K562 (cell line): ENCODE results near the gene AIG1. TPM values are rescaled to one million over a fixed set of nuclear protein-coding genes. Genes with fewer than 3 reads are reported as not detected.

ENCODE experiments used
- ATAC-seq: fragments of 200-7000 bp; cut with Tn5 transposase; 3 replicates; pipeline ENCODE4 v1.9.1; 2020; ENCODE audit warnings: moderate library complexity
- BruUV-seq: library from RNA; stranded (reverse); fragments of 400-500 nt; replicated peaks from 2 replicates; lab custom pipeline; 2021; lab: Mats Ljungman, UMichigan
- CTCF ChIA-PET: fragments of 300-600 bp; formaldehyde crosslinking; extraction: SDS; loops from one replicate; lab custom pipeline; 2021; ENCODE audit warnings: low intra/inter-chr PET ratio; lab: Yijun Ruan, JAX
- POLR2A ChIA-PET: fragments of 300-600, 350-650 bp; sonication (Branson Sonifier 250); formaldehyde crosslinking; extraction: SDS; loops from one replicate; lab custom pipeline; 2021; ENCODE audit warnings: antibody characterized with exemption, inconsistent platforms; lab: Yijun Ruan, JAX
- DNase-seq, 4 experiments: peaks; one replicate each; pipeline versions ENCODE4 v3.0.0 to v3.0.0-alpha.2; 2011 to 2018; ENCODE audit warnings: low spot score in 3 of 4, mixed read lengths in 3 of 4; ENCODE audit errors: extremely low read depth in 1 of 4
- FAIRE-seq: peaks from 2 replicates; lab custom pipeline; 2011; peaks lifted over from hg19 to GRCh38; lab: Jason Lieb, UNC
- H2AFZ ChIP-seq: 2 replicates; pipeline ENCODE4 v1.6.0; 2011; ENCODE audit warnings: low read depth, low read length, control low read depth, inconsistent platforms
- H3K27ac ChIP-seq: fragments of 200-600 bp; 3 replicates; pipeline ENCODE4 v1.8.0; 2011; ENCODE audit warnings: low read depth, mild to moderate bottlenecking, control low read depth, inconsistent platforms, low read length, moderate library complexity, mixed read lengths; ENCODE audit errors: extremely low read depth
- H3K27me3 ChIP-seq, 2 experiments: fragments of 300-600 bp in 1 of 2; 2 replicates in 1 of 2; 3 replicates in 1 of 2; pipeline versions ENCODE4 v1.6.0 to v1.8.0; 2011; ENCODE audit warnings: inconsistent platforms in 2 of 2, low read length in 2 of 2, mild to moderate bottlenecking in 1 of 2, mixed read lengths in 1 of 2, moderate library complexity in 1 of 2; ENCODE audit not compliant: control insufficient read depth in 2 of 2, insufficient read depth in 2 of 2
- H3K36me3 ChIP-seq: fragments of 300-600 bp; 3 replicates; pipeline ENCODE4 v1.8.0; 2011; ENCODE audit warnings: mild to moderate bottlenecking, low read length, inconsistent platforms; ENCODE audit not compliant: control insufficient read depth, insufficient read depth
- H3K4me1 ChIP-seq, 2 experiments: fragments of 200-600 bp in 1 of 2; replicated peaks in 1 of 2; 2 replicates in 1 of 2; 3 replicates in 1 of 2; pipeline versions ENCODE4 v1.5.1 to v1.8.0; 2011; ENCODE audit warnings: inconsistent platforms in 2 of 2, low read length in 2 of 2, mild to moderate bottlenecking in 1 of 2, mixed read lengths in 1 of 2, moderate library complexity in 1 of 2; ENCODE audit not compliant: control insufficient read depth in 2 of 2, insufficient read depth in 2 of 2
- H3K4me2 ChIP-seq: 2 replicates; pipeline ENCODE4 v1.6.1; 2011; ENCODE audit warnings: low read length, control low read depth, inconsistent platforms, mixed read lengths; ENCODE audit not compliant: insufficient read depth
- H3K4me3 ChIP-seq: fragments of 200-600 bp; sonication (generic), shearing (Covaris generic); 2 replicates; pipeline ENCODE4 v1.5.1; 2016; ENCODE audit warnings: control low read depth, inconsistent platforms
- H3K79me2 ChIP-seq: fragments of 200-600 bp; 3 replicates; pipeline ENCODE4 v1.8.0; 2011; ENCODE audit warnings: low read length, inconsistent platforms; ENCODE audit not compliant: control insufficient read depth, insufficient read depth
- H3K9ac ChIP-seq, 2 experiments: 2 replicates each; pipeline versions ENCODE4 v1.6.0 to v1.6.1; 2011; ENCODE audit warnings: low read depth in 2 of 2, low read length in 2 of 2, control low read depth in 1 of 2, inconsistent platforms in 1 of 2, mild to moderate bottlenecking in 1 of 2, mixed read lengths in 1 of 2; ENCODE audit not compliant: insufficient read depth in 1 of 2
- H3K9me1 ChIP-seq: one replicate; pipeline ENCODE4 v1.6.0; 2011; ENCODE audit warnings: inconsistent platforms, mild to moderate bottlenecking, low read length, moderate library complexity; ENCODE audit not compliant: control insufficient read depth, insufficient read depth
- H3K9me3 ChIP-seq: replicated peaks from 2 replicates; pipeline ENCODE4 v1.5.1; 2011; ENCODE audit warnings: low read depth, low read length, inconsistent platforms; ENCODE audit not compliant: control insufficient read depth, insufficient read depth
- H4K20me1 ChIP-seq: replicated peaks from 2 replicates; pipeline ENCODE4 v1.6.1; 2011; ENCODE audit warnings: low read length, inconsistent platforms, mixed read lengths; ENCODE audit not compliant: control insufficient read depth, insufficient read depth
- ETV1 ChIP-seq: fragments of 450-650 bp; conservative IDR thresholded peaks from 2 replicates; pipeline ENCODE4 v1.6.1; 2016; ENCODE audit warnings: missing genetic modification characterization, control low read depth, low read depth, missing compliant biosample characterization
- JUN ChIP-seq, 2 experiments: sonication (generic) in 1 of 2; formaldehyde crosslinking in 1 of 2; IDR thresholded peaks; 2 replicates each; pipeline versions ENCODE4 v1.6.1 to v1.8.0; 2012 to 2022; ENCODE audit warnings: borderline replicate concordance in 2 of 2, mild to moderate bottlenecking in 2 of 2, improper control_type of control experiment in 1 of 2, low read depth in 1 of 2, low read length in 1 of 2, missing genetic modification reagents in 1 of 2
- ZNF146 ChIP-seq: IDR thresholded peaks from one replicate; pipeline ENCODE4 v1.6.1; 2018; ENCODE audit warnings: missing compliant biosample characterization; ENCODE audit not compliant: unreplicated experiment
- ZNF253 ChIP-seq: fragments of 250-450 bp; sonication (Bioruptor Pico); conservative IDR thresholded peaks from 2 replicates; pipeline ENCODE4 v1.6.1; 2021; ENCODE audit warnings: mild to moderate bottlenecking
- WGBS: fragments of 100-300 bp; shearing (Covaris generic); methylation state at CpG from one replicate; pipeline ENCODE4 v1.1.6; 2016; ENCODE audit warnings: low coverage, mixed read lengths; ENCODE audit not compliant: insufficient coverage; ENCODE audit errors: missing lambda C conversion rate; 5-methylcytosine and 5-hydroxymethylcytosine counted together
- in situ Hi-C: fragments of 300-500 bp; cut with MboI; formaldehyde crosslinking; loops from 4 replicates; pipeline ENCODE4 v1.15.0; 2018; ENCODE audit warnings: inconsistent platforms, mixed read lengths
- intact Hi-C: fragments of 100-400 bp; cut with micrococcal nuclease; formaldehyde crosslinking; loops from 2 replicates; pipeline ENCODE4 v1.14.2; 2022
- polyA plus RNA-seq, 8 experiments: library from polyadenylated mRNA; depleted of rRNA in 4 of 8; stranded (reverse) in 5 of 8; unstranded in 3 of 8; fragments of >200 nt; fragmentation: Nextera tagmentation in 2 of 8; fragmentation: Illumina TruSeq in 1 of 8; extraction: Ambion mirVana in 2 of 8; extraction: Trizol in 1 of 8; gene quantifications; 2 replicates each; pipeline versions ENCODE4 v1.2.1 to v1.2.3, GENCODE V29; 2011 to 2014; ENCODE audit warnings: inconsistent platforms in 1 of 8, missing spikeins in 1 of 8
- total RNA-seq, 7 experiments: library from RNA; depleted of rRNA in 6 of 7; stranded (reverse); fragments of >200 nt in 6 of 7; fragmentation: Illumina TruSeq in 2 of 7; extraction: Trizol in 2 of 7; gene quantifications; 2 replicates each; pipeline versions ENCODE4 v1.2.1 to v1.2.3, GENCODE V29; 2011 to 2021; ENCODE audit warnings: low replicate concordance in 1 of 7

AIG1 gene
- total and polyA plus RNA-seq, 9 of the 15 experiments (the other 6 are each of a cell fraction or from before 2014, with no cell fraction given) = 74.8 to 333 (median 127) TPM

DNA sequence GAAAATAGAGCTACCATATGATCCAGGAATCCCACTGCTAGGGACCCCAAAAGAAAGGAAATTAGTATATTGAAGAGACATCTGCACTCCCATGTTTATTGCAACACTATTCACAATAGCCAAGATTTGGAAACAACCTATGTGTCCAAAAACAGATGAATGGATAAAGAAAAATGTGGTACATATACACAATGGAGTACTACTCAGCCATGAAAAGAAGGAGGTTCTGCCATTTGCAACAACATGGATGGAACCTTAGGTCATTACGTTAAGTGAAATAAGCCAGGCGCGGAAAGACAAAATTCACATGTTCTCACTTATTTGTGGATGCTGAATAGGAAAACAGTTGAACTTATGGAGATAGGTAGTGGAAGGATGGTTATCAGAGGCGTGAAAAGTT is 252.5 kb downstream of the AIG1 start:
- WGBS = 73% methylated on average over 4 of the region's 4 CpGs
- intact Hi-C loops = no loop called here
- H3K79me2 ChIP-seq = no peaks in the 10 kb centered on the region
- no peak for ATAC-seq
- H3K36me3 ChIP-seq = no peaks in the 10 kb centered on the region
- H3K27ac ChIP-seq = no peak overlapping the region
- H4K20me1 ChIP-seq = no peaks in the 10 kb centered on the region
- no peak overlapping the region for H3K4me3 ChIP-seq
- CTCF ChIA-PET = no interaction called here
- H3K9ac ChIP-seq = no peak overlapping the region
- H3K9me1 ChIP-seq = no peaks in the 10 kb centered on the region
- no peak overlapping the region for H3K4me2 ChIP-seq
- peak; percentile 57 for TF ChIP-seq ZNF146
- TF ChIP-seq JUN (IDR thresholded peaks at IDR 0.05; ENCODE audit: borderline replicate concordance, low read depth, low read length) = no peak
- TF ChIP-seq JUN (CRISPR knock-in tag; IDR thresholded peaks at IDR 0.05; ENCODE audit: borderline replicate concordance) = no peak
- TF ChIP-seq, all 486 proteins: peak for 1
- H3K27me3 ChIP-seq = no peaks in the 10 kb centered on the region
- H3K4me1 ChIP-seq = no peaks in the 10 kb centered on the region
- in situ Hi-C loops = no loop called here
- H2AFZ ChIP-seq = no peak overlapping the region
- H3K9me3 ChIP-seq = 0 out of 2 replicates have a peak, but pooled peaks cover 2% of the 10 kb centered on the region
- DNase-seq (no peak), FAIRE-seq (no peak)
- POLR2A ChIA-PET = no interaction called here
- no TSS peak for BruUV-seq

DNA sequence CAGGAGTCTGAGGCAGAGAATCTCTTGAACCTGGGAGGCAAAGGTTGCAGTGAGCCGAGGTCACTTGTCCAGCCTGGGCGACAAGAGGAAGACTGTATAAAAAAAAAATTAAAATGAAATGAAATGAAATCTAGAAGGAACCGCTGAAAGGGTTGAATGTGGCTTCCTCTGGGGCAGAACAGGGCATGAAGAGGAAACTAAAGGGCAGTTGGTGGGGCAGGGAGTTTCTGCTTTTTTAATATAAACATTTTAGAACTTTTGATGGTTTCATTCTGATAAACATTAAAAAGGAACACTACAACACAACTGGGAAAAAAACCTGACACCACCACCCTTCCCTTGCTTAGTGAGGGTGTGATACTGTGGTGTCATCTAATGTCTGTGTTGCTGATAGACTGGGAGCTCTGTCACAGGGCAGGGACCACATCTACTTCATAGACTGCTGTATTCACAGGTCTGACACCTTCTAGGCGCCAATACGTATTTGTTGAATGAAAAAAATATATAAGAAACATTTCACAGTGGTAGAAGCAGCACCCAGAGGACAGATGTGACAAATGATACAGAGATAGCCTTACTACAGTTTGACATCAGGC is 260.9 kb downstream of the AIG1 start:
- TF ChIP-seq ETV1 (tag) = no peak
- no peak for TF ChIP-seq ZNF253
- CTCF ChIA-PET = no interaction called here
- no peaks in the 10 kb centered on the region for H4K20me1 ChIP-seq
- no TSS peak for BruUV-seq
- no peaks in the 10 kb centered on the region for H3K27me3 ChIP-seq
- POLR2A ChIA-PET = no interaction called here
- FAIRE-seq (no peak), DNase-seq (no peak), ATAC-seq (no peak)
- H3K36me3 ChIP-seq = no peaks in the 10 kb centered on the region; the same call in 2 of the 3 replicates
- no peak overlapping the region for H3K4me2 ChIP-seq
- in situ Hi-C loops (no loop called here), intact Hi-C loops (no loop called here)
- H2AFZ ChIP-seq = no peak overlapping the region
- WGBS = 8% methylated on average over 5 of the region's 5 CpGs
- H3K4me1 ChIP-seq = no peaks in the 10 kb centered on the region
- H3K4me3 ChIP-seq = no peak overlapping the region
- no peak overlapping the region for H3K27ac ChIP-seq
- H3K9me3 ChIP-seq = no peaks in the 10 kb centered on the region
- no peaks in the 10 kb centered on the region for H3K9me1 ChIP-seq
- no peaks in the 10 kb centered on the region for H3K79me2 ChIP-seq
- no peak overlapping the region for H3K9ac ChIP-seq
